Activated CD4-positive, alpha-beta T cell treated with anti-CD3 and anti-CD28 coated beads for 1 hour (primary cell): ENCODE data around the gene CACNA1C.

Experiments
- DNase-seq: peaks from one replicate; pipeline ENCODE4 v3.0.0-alpha.2; 2020

The CACNA1C gene

GRCh38 chr12:2035431-2036055, 17.2 kb upstream of the CACNA1C start:
- no peak for DNase-seq

- DNase-seq, result no peak
Observed at GRCh38 chr12:2039034-2039433, 13.8 kb upstream of the CACNA1C start.

GRCh38 chr12:2043054-2043453, 9.7 kb upstream of the CACNA1C start:
- no peak for DNase-seq

- no peak for DNase-seq
Observed at GRCh38 chr12:2044165-2044564, 8.6 kb upstream of the CACNA1C start.

- DNase-seq, result no peak
Observed at GRCh38 chr12:2046957-2047356, 5.8 kb upstream of the CACNA1C start.

GRCh38 chr12:2047752-2048151, 5.0 kb upstream of the CACNA1C start:
- no peak for DNase-seq

GRCh38 chr12:2049604-2050540, 2.9 kb upstream of the CACNA1C start:
- DNase-seq, result no peak

GRCh38 chr12:2051700-2052621, 826 bp upstream of the CACNA1C start:
- DNase-seq, result no peak

- no peak for DNase-seq
Observed at GRCh38 chr12:2053691-2054090, 904 bp downstream of the CACNA1C start.

- no peak for DNase-seq
Observed at GRCh38 chr12:2054091-2055018, 1.6 kb downstream of the CACNA1C start.

GRCh38 chr12:2057041-2057794, 4.4 kb downstream of the CACNA1C start:
- no peak for DNase-seq

- DNase-seq, result no peak
Observed at GRCh38 chr12:2057795-2058408, 5.1 kb downstream of the CACNA1C start.

- no peak for DNase-seq
Observed at GRCh38 chr12:2058837-2059236, 6.0 kb downstream of the CACNA1C start.

GRCh38 chr12:2061402-2061801, 8.6 kb downstream of the CACNA1C start:
- no peak for DNase-seq

GRCh38 chr12:2064071-2064507, 11.3 kb downstream of the CACNA1C start:
- DNase-seq, result no peak

GRCh38 chr12:2068653-2069052, 15.9 kb downstream of the CACNA1C start:
- no peak for DNase-seq

GRCh38 chr12:2070440-2071045, 17.8 kb downstream of the CACNA1C start:
- DNase-seq, result no peak

GRCh38 chr12:2074792-2075191, 22.0 kb downstream of the CACNA1C start:
- no peak for DNase-seq

GRCh38 chr12:2075508-2076195, 22.9 kb downstream of the CACNA1C start:
- DNase-seq, result no peak

GRCh38 chr12:2076196-2076570, 23.4 kb downstream of the CACNA1C start:
- DNase-seq, result no peak
